OCI-LY7 (cell line): ENCODE results near the gene PAWR. TPM values are rescaled to one million over a fixed set of nuclear protein-coding genes. Genes with fewer than 3 reads are reported as not detected.

Experiments
- BruUV-seq: library from RNA; stranded (reverse); fragments of 400-500 nt; replicated peaks from 2 replicates; lab custom pipeline; 2021; lab: Mats Ljungman, UMichigan
- CTCF ChIA-PET: fragments of 300-600 bp; sonication (Branson Sonifier 250); formaldehyde crosslinking; loops from one replicate; lab custom pipeline; 2022; ENCODE audit warnings: antibody characterized with exemption; ENCODE audit not compliant: unreplicated experiment; lab: Charles Lee
- POLR2A ChIA-PET: fragments of 300-600 bp; sonication (Branson Sonifier 250); formaldehyde crosslinking; loops from one replicate; lab custom pipeline; 2022; ENCODE audit warnings: antibody characterized with exemption; lab: Charles Lee
- DNase-seq: peaks from one replicate; pipeline ENCODE4 v3.0.0-alpha.2; 2015; ENCODE audit warnings: low spot score
- H2AFZ ChIP-seq: fragments of 200-600 bp; sonication (generic), shearing (Covaris generic); 2 replicates; pipeline ENCODE4 v1.6.1; 2014; ENCODE audit warnings: mild to moderate bottlenecking, antibody characterized with exemption, low read length, moderate library complexity
- H3K27ac ChIP-seq: fragments of 200-600 bp; sonication (generic); 2 replicates; pipeline ENCODE4 v1.5.1; 2014; ENCODE audit warnings: mixed run types, low read depth, mild to moderate bottlenecking, moderate library complexity, low read length, inconsistent platforms; ENCODE audit not compliant: poor library complexity, severe bottlenecking
- H3K36me3 ChIP-seq: fragments of 200-600 bp; sonication (generic); 2 replicates; pipeline ENCODE4 v1.6.1; 2014; ENCODE audit warnings: mild to moderate bottlenecking, antibody characterized with exemption, low read length, moderate library complexity, mixed read lengths; ENCODE audit not compliant: insufficient read depth
- H3K4me1 ChIP-seq: fragments of 200-600 bp; sonication (generic); 2 replicates; pipeline ENCODE4 v1.5.1; 2014; ENCODE audit warnings: mild to moderate bottlenecking, low read length; ENCODE audit not compliant: insufficient read depth, poor library complexity, severe bottlenecking
- H3K4me2 ChIP-seq: fragments of 200-600 bp; sonication (generic); 2 replicates; pipeline ENCODE4 v1.6.1; 2014; ENCODE audit warnings: mild to moderate bottlenecking, low read length
- H3K4me3 ChIP-seq: fragments of 200-600 bp; sonication (generic); 2 replicates; pipeline ENCODE4 v1.5.1; 2014; ENCODE audit warnings: mild to moderate bottlenecking, low read depth, low read length; ENCODE audit not compliant: poor library complexity, severe bottlenecking
- H3K79me2 ChIP-seq: fragments of 200-600 bp; sonication (generic); 2 replicates; pipeline ENCODE4 v1.6.1; 2016; ENCODE audit warnings: low read depth, mild to moderate bottlenecking, low read length, moderate library complexity, mixed read lengths; ENCODE audit not compliant: insufficient read depth
- H3K9me2 ChIP-seq: fragments of 200-600 bp; sonication (generic); 2 replicates; pipeline ENCODE4 v1.6.1; 2016; ENCODE audit warnings: mild to moderate bottlenecking, low read length, mixed read lengths; ENCODE audit not compliant: insufficient read depth
- H3K9me3 ChIP-seq: fragments of 200-600 bp; sonication (generic); 2 replicates; pipeline ENCODE4 v1.6.1; 2014; ENCODE audit warnings: mild to moderate bottlenecking, mixed run types, low read length, mixed read lengths
- H4K20me1 ChIP-seq: fragments of 200-600 bp; sonication (generic); 2 replicates; pipeline ENCODE4 v1.6.1; 2014; ENCODE audit warnings: mild to moderate bottlenecking, antibody characterized with exemption, low read length, moderate library complexity, mixed read lengths; ENCODE audit not compliant: insufficient read depth
- EZH2phosphoT487 ChIP-seq: fragments of 200-600 bp; sonication (generic); IDR thresholded peaks from 2 replicates; pipeline ENCODE4 v1.6.1; 2018; ENCODE audit warnings: low read depth, borderline replicate concordance, mild to moderate bottlenecking, mixed run types, antibody characterized with exemption, low read length, moderate library complexity, mixed read lengths
- intact Hi-C: fragments of 100-400 bp; cut with micrococcal nuclease; formaldehyde crosslinking; loops from one replicate; pipeline ENCODE4 v1.10.0; 2022; ENCODE audit not compliant: unreplicated experiment
- total RNA-seq, 2 experiments: library from RNA; depleted of rRNA in 1 of 2; stranded (reverse); fragments of >200 nt in 1 of 2; shearing (Covaris generic) in 1 of 2; gene quantifications; 2 replicates each; pipeline ENCODE4 v1.2.3, GENCODE V29; 2014 to 2022
- TF ChIP-seq, protein P1 (sequence below): fragments of 200-600 bp; sonication (generic); conservative IDR thresholded peaks from 2 replicates; pipeline ENCODE4 v1.5.1; 2014; ENCODE audit warnings: mild to moderate bottlenecking, antibody characterized with exemption, low read length, moderate library complexity, mixed read lengths

The PAWR gene
- total RNA-seq, 2 experiments from 2014 or later: 107 to 186 TPM

DNA sequence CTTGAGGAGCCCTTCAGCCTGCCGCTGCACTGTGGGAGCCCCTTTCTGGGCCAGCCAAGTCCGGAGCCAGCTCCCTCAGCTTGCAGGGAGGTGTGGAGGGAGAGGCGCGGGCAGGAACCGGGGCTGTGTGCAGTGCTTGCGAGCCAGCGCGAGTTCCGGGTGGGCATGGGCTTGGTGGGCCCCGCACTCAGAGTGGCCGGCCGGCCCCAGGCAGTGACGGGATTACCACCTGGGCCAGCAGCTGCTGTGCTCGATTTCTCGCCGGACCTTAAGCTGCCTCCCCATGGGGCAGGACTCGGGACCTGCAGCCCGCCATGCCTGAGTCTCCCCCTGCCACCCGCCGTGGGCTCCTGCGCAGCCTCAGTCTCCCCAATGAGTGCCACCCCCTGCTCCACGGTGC, 116.9 kb downstream of the PAWR start:
- no peak overlapping the region for H3K27ac ChIP-seq
- H2AFZ ChIP-seq: no peak overlapping the region
- peaks cover 5% of the 10 kb centered on the region; the same call in 1 of the 2 replicates for H3K9me3 ChIP-seq
- no peaks in the 10 kb centered on the region for H3K9me2 ChIP-seq
- ChIA-PET POLR2A (no interaction called here), CTCF (no interaction called here)
- no peaks in the 10 kb centered on the region for H3K4me1 ChIP-seq
- H3K4me3 ChIP-seq: no peak overlapping the region
- peaks cover 52% of the 10 kb centered on the region for H3K36me3 ChIP-seq
- no peak overlapping the region for H3K4me2 ChIP-seq
- no TSS peak for BruUV-seq
- H4K20me1 ChIP-seq: no peaks in the 10 kb centered on the region
- H3K79me2 ChIP-seq: no peaks in the 10 kb centered on the region
- no peak for TF ChIP-seq EZH2phosphoT487
- TF ChIP-seq, protein P1, sequence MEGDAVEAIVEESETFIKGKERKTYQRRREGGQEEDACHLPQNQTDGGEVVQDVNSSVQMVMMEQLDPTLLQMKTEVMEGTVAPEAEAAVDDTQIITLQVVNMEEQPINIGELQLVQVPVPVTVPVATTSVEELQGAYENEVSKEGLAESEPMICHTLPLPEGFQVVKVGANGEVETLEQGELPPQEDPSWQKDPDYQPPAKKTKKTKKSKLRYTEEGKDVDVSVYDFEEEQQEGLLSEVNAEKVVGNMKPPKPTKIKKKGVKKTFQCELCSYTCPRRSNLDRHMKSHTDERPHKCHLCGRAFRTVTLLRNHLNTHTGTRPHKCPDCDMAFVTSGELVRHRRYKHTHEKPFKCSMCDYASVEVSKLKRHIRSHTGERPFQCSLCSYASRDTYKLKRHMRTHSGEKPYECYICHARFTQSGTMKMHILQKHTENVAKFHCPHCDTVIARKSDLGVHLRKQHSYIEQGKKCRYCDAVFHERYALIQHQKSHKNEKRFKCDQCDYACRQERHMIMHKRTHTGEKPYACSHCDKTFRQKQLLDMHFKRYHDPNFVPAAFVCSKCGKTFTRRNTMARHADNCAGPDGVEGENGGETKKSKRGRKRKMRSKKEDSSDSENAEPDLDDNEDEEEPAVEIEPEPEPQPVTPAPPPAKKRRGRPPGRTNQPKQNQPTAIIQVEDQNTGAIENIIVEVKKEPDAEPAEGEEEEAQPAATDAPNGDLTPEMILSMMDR: no peak
- intact Hi-C loops: no loop called here
- DNase-seq: no peak

DNA sequence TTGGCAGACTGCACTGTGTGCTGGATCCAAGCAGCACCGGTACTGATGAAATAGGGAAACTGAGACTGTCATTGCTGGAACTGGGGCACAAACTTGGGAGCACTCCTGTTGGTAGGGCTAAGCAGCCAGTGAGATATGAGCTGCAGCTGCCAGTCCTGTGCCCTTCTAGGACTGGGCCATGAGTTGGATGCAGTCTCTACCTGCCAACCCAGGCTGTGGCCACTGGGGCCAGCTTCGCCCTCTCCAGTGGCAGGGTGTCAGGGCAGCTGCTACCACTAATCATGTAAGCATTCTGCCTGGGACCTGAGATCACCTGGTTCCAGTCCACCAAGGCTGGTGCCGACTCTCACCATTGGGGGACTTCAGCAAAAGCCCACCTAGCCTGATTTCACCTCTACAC, 121.1 kb downstream of the PAWR start:
- Histone ChIP-seq H3K4me2 (no peak overlapping the region), H3K9me3 (peaks cover 11% of the 10 kb centered on the region; the same call in 1 of the 2 replicates), H3K27ac (no peak overlapping the region), H3K36me3 (peaks cover 76% of the 10 kb centered on the region), H3K4me1 (peaks cover 4% of the 10 kb centered on the region), H3K4me3 (no peak overlapping the region), H3K79me2 (no peaks in the 10 kb centered on the region), H3K9me2 (no peaks in the 10 kb centered on the region), H2AFZ (no peak overlapping the region), H4K20me1 (no peaks in the 10 kb centered on the region)
- DNase-seq: no peak
- BruUV-seq: no TSS peak
- intact Hi-C loops: no loop called here
- CTCF ChIA-PET: no interaction called here
- POLR2A ChIA-PET: no interaction called here
- no peak for TF ChIP-seq EZH2phosphoT487
- TF ChIP-seq, protein P1: no peak

DNA sequence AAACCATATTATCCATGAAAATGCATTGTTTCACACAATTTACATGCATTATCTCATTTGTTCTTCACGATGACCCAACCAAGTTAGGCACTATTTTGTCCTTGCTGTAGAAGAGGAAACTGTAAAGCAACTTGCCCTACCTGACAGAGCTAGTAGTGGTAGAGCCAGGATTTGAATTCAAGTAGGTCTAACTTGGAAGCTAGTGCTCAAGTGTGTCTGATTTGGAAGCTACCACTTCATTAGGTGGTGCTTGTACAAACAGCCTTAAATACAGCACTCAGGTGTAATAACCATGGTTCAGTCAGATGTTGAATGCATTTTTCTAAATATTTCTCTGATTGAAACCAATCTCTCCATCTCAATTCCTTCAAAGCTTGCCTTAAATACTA, 123.6 kb downstream of the PAWR start:
- ChIA-PET CTCF (no interaction called here), POLR2A (interaction anchor here (0.6 kb wide), 1 partner anchor 1521 kb away, joined by 3 read pairs; no protein-coding TSS in a partner anchor)
- H3K4me1 ChIP-seq: peaks cover 4% of the 10 kb centered on the region
- H2AFZ ChIP-seq: no peak overlapping the region
- H3K9me3 ChIP-seq: peaks cover 12% of the 10 kb centered on the region; the same call in 1 of the 2 replicates
- TF ChIP-seq EZH2phosphoT487: no peak
- TF ChIP-seq, protein P1: no peak
- H3K4me3 ChIP-seq: no peak overlapping the region
- BruUV-seq: no TSS peak
- no peak for DNase-seq
- no peak overlapping the region for H3K27ac ChIP-seq
- H3K79me2 ChIP-seq: no peaks in the 10 kb centered on the region
- intact Hi-C loops: no loop called here
- H3K36me3 ChIP-seq: peaks cover 76% of the 10 kb centered on the region
- H4K20me1 ChIP-seq: no peaks in the 10 kb centered on the region
- H3K4me2 ChIP-seq: no peak overlapping the region
- no peaks in the 10 kb centered on the region for H3K9me2 ChIP-seq
